HG03045 (cell line): ENCODE measurements around the gene ENTREP1.

ENCODE experiments used
- ATAC-seq: cut with Tn5 transposase; IDR thresholded peaks from one replicate; pipeline ENCODE4 v1.9.1; 2021; ENCODE audit warnings: mild to moderate bottlenecking, moderate library complexity; ENCODE audit not compliant: unreplicated experiment

Gene ENTREP1

GRCh38 chr9:69317894-69318293 lies 7.1 kb upstream of the ENTREP1 start:
- peak; percentile 43 for ATAC-seq

GRCh38 chr9:69319324-69320025 lies 5.5 kb upstream of the ENTREP1 start:
- ATAC-seq = no peak

- ATAC-seq = no peak
Measured at GRCh38 chr9:69322256-69322655, 2.8 kb upstream of the ENTREP1 start.

GRCh38 chr9:69323861-69324260 lies 1.2 kb upstream of the ENTREP1 start:
- ATAC-seq = no peak

GRCh38 chr9:69325409-69326212 lies 596 bp downstream of the ENTREP1 start:
- no peak for ATAC-seq

GRCh38 chr9:69326261-69326660 lies 1.2 kb downstream of the ENTREP1 start:
- no peak for ATAC-seq

- no peak for ATAC-seq
Measured at GRCh38 chr9:69330580-69330979, 5.6 kb downstream of the ENTREP1 start.

- ATAC-seq = no peak
Measured at GRCh38 chr9:69331444-69331843, 6.4 kb downstream of the ENTREP1 start.

- no peak for ATAC-seq
Measured at GRCh38 chr9:69332067-69332685, 7.2 kb downstream of the ENTREP1 start.

- no peak for ATAC-seq
Measured at GRCh38 chr9:69333716-69334115, 8.7 kb downstream of the ENTREP1 start.

GRCh38 chr9:69334317-69334716 lies 9.3 kb downstream of the ENTREP1 start:
- no peak for ATAC-seq

GRCh38 chr9:69339620-69340019 lies 14.6 kb downstream of the ENTREP1 start:
- no peak for ATAC-seq

GRCh38 chr9:69340631-69341030 lies 15.6 kb downstream of the ENTREP1 start:
- ATAC-seq = no peak

GRCh38 chr9:69342769-69343168 lies 17.8 kb downstream of the ENTREP1 start:
- no peak for ATAC-seq

- ATAC-seq = no peak
Measured at GRCh38 chr9:69344459-69344858, 19.4 kb downstream of the ENTREP1 start.

- ATAC-seq = no peak
Measured at GRCh38 chr9:69346596-69347390, 21.8 kb downstream of the ENTREP1 start.

GRCh38 chr9:69347607-69348006 lies 22.6 kb downstream of the ENTREP1 start:
- no peak for ATAC-seq

- no peak for ATAC-seq
Measured at GRCh38 chr9:69351227-69351626, 26.2 kb downstream of the ENTREP1 start.

- no peak for ATAC-seq
Measured at GRCh38 chr9:69355232-69355631, 30.2 kb downstream of the ENTREP1 start.

GRCh38 chr9:69357030-69357775 lies 32.2 kb downstream of the ENTREP1 start:
- ATAC-seq = no peak
